ENCODE measurements around the gene HMCN1.
"Not testable (repeated sequence)": the region's sequence is repeated elsewhere in the genome, so short reads cannot be mapped to it uniquely, and the experiment has no call there.

Gene HMCN1

GRCh38 chr1:186146974-186147373 is 412.8 kb downstream of the HMCN1 start:
- no peak for TF ChIP-seq CTCF (IDR thresholded peaks at IDR 0.05; ENCODE audit: extremely low read depth, missing control alignments)
- DNase-seq (ENCODE audit: low spot score): no peak

- TF ChIP-seq CTCF (IDR thresholded peaks at IDR 0.05; ENCODE audit: extremely low read depth, missing control alignments): no peak
- no peak for DNase-seq (ENCODE audit: low spot score)
These were observed 415.4 kb downstream of the HMCN1 start for GRCh38 chr1:186149591-186149990.

- no peak for DNase-seq (ENCODE audit: low spot score)
- TF ChIP-seq CTCF (IDR thresholded peaks at IDR 0.05; ENCODE audit: extremely low read depth, missing control alignments): no peak
These were observed 418.0 kb downstream of the HMCN1 start for GRCh38 chr1:186152227-186152619.

GRCh38 chr1:186152620-186153239 is 418.5 kb downstream of the HMCN1 start:
- DNase-seq (ENCODE audit: low spot score): no peak

GRCh38 chr1:186154651-186155050 is 420.5 kb downstream of the HMCN1 start:
- TF ChIP-seq CTCF (IDR thresholded peaks at IDR 0.05; ENCODE audit: extremely low read depth, missing control alignments): no peak
- DNase-seq (ENCODE audit: low spot score): no peak

More at GRCh38 chr1:186152620-186153239, 418.5 kb downstream of the HMCN1 start:
- no peak for TF ChIP-seq CTCF (IDR thresholded peaks at IDR 0.05; ENCODE audit: extremely low read depth, missing control alignments)

GRCh38 chr1:186155594-186155993 is 421.4 kb downstream of the HMCN1 start:
- peak; percentile 14 for DNase-seq (ENCODE audit: low spot score)
- peak; percentile 41 for TF ChIP-seq CTCF (IDR thresholded peaks at IDR 0.05; ENCODE audit: extremely low read depth, missing control alignments)

- not testable (repeated sequence) for DNase-seq (ENCODE audit: low spot score)
These were observed 428.7 kb downstream of the HMCN1 start for GRCh38 chr1:186162895-186163294.

GRCh38 chr1:186164773-186165172 is 430.6 kb downstream of the HMCN1 start:
- TF ChIP-seq CTCF (IDR thresholded peaks at IDR 0.05; ENCODE audit: extremely low read depth, missing control alignments): no peak
- DNase-seq (ENCODE audit: low spot score): no peak
